AG10803 (cell line): ENCODE results near the gene NR4A3.
A peak's percentile ranks its signal among the peaks of the same experiment; 100 is the strongest.

Experiments used
- DNase-seq: peaks from one replicate; pipeline ENCODE4 v3.0.0; 2010; ENCODE audit warnings: low read depth
- H3K4me3 ChIP-seq: 2 replicates; pipeline ENCODE4 v1.5.1; 2011; ENCODE audit warnings: mild to moderate bottlenecking, low read length, control low read depth
- CTCF ChIP-seq: conservative IDR thresholded peaks from 2 replicates; pipeline ENCODE4 v1.5.1; 2011; ENCODE audit warnings: mild to moderate bottlenecking, low read length, control low read depth, inconsistent platforms

Gene NR4A3

GRCh38 chr9:99896119-99896518 lies 74.4 kb downstream of the NR4A3 start:
- TF ChIP-seq CTCF: no peak
- no peak overlapping the region for H3K4me3 ChIP-seq
- DNase-seq: no peak

GRCh38 chr9:99903393-99903792 lies 81.7 kb downstream of the NR4A3 start:
- TF ChIP-seq CTCF: no peak

GRCh38 chr9:99905833-99906402 lies 84.2 kb downstream of the NR4A3 start:
- TF ChIP-seq CTCF: no peak
- no peak for DNase-seq

More at GRCh38 chr9:99903393-99903792, 81.7 kb downstream of the NR4A3 start:
- no peak overlapping the region for H3K4me3 ChIP-seq
- DNase-seq: no peak

GRCh38 chr9:99906403-99907207 lies 84.9 kb downstream of the NR4A3 start, which contains the start of gene STX17:
Gene STX17 (plus strand): TSS chr9:99906654. CDS start chr9:99915240, 8,586 bp downstream.
- H3K4me3 ChIP-seq: peak within 1 kb of the TSS; percentile 88
- peak; percentile 69 for DNase-seq
- 0 out of 2 replicates have a peak, but pooled peaks have one; percentile 4 for TF ChIP-seq CTCF

More at GRCh38 chr9:99905833-99906402, 84.2 kb downstream of the NR4A3 start:
- peak overlapping the region; percentile 88 for H3K4me3 ChIP-seq

- no peak for DNase-seq
- peak overlapping the region; percentile 88 for H3K4me3 ChIP-seq
- TF ChIP-seq CTCF: no peak
These were observed 85.5 kb downstream of the NR4A3 start for GRCh38 chr9:99907208-99907532.

GRCh38 chr9:99911600-99911999 lies 89.9 kb downstream of the NR4A3 start:
- DNase-seq: no peak
- TF ChIP-seq CTCF: no peak
- H3K4me3 ChIP-seq: no peak overlapping the region
